ENCODE results near the gene PTBP3.

Gene PTBP3

GRCh38 chr9:112360047-112360804, 26.8 kb upstream of the PTBP3 start:
- no peak for DNase-seq

DNA sequence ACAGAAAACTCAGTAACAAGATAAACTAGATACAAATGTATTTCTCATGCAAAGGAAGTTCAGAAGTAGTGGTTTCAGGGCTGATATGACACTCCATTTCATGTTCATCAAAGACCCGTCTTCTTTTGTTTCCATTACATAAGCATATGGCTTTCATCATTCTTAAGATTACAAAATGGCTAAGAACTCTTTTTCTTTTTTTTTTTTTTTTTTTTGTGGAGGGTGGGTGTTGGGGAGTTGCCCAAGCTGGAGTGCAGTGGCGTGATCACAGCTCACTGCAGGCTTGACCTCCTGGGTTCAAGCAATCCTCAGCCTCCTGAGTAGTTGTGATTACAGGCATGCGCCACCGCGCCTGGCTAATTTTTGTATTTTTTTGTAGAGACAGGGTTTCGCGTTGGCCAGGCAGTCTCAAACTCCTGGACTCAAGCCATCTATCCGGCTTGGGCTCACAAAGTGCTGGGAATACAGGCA, 22.0 kb upstream of the PTBP3 start:
- DNase-seq = no peak

GRCh38 chr9:112354081-112354743, 20.8 kb upstream of the PTBP3 start:
- no peak for DNase-seq

DNA sequence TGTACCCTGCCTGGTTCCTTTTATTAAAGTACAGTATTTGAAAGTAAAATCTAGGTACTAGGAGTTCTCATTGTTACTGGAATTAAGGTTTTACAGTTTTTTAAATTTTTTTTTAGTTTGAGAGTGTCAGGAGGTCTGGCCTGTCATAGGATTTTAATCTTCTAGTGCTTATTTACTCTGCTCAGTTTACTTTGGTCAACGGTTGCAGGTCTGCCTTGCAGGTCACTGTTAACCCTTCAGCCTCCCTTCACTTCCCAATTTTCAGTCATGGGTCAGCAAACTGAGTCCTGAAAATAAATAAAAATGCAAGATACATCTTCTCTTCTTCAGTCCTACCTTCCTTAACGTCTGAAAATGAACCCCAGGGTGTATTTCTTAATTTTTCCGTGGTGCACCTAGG, 18.8 kb upstream of the PTBP3 start:
- DNase-seq = no peak

DNA sequence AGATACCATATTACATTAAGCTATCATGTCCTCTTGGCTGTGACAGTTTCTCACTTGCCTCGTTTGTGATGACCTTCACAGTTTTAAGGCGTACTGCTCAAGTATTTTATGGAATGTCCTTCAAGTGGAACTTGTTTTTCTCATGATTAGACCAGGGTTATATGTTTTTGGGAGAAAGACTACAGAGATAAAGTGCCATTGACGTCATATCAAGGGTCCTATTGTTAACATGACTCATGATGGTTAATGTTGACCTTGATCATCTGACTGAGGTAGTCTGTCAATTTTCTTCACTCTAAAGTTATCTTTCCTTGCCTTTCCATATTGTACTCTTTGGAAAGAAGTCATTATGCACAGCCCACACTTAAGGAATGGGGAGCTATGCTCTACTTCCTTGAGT, 17.8 kb upstream of the PTBP3 start:
- DNase-seq = no peak

DNA sequence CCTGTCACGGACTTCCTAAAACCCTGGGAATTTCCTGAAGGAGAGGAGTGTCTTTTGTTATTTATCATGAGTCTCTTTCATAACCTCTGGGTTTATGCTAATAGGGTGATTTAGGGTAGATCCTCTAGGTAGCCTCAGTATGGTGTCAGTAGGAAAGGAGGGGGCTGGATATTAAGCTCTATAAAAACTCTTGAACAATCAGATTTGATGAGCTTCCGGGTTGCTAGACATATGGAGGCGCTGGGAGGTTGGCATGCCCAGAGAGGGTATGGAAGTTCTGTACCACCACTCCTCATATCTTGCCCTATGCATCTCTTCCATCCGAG, 15.6 kb upstream of the PTBP3 start:
- DNase-seq = no peak

DNA sequence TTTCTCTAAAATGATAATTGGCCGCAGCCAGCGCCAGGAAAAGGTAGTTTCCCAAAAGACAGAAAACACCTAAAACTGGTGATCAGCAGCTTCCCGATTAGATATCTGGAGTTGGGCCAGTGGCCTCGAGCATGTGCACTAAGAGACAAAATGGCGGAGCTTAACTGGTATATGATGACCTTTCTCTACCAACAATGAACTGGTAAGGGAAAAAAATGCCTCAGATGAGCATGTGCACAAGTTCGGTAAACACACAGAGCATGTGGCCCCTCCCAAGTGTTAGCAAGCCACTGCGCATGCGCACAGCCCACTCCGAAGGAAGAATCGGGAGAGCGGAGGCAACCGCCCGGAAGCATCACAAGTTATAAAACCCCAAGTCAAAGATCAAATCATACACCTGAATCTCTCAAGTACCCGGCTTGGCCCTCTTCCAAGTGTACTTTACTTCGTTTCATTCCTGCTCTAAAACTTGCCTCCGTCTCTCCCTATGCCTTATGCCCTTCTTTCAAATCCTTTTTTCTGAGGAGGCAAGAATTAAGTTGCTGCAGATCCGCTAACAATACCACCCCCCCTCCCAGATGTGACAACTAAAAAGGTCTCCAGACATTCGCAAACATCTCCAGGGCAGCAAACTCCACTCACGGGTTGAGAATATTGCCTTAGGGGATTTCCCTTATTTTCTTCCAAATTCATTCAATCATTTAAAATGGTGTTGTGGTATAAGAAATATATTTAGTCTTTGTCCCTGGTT, 15.0 kb upstream of the PTBP3 start:
- peak; percentile 53 for DNase-seq

DNA sequence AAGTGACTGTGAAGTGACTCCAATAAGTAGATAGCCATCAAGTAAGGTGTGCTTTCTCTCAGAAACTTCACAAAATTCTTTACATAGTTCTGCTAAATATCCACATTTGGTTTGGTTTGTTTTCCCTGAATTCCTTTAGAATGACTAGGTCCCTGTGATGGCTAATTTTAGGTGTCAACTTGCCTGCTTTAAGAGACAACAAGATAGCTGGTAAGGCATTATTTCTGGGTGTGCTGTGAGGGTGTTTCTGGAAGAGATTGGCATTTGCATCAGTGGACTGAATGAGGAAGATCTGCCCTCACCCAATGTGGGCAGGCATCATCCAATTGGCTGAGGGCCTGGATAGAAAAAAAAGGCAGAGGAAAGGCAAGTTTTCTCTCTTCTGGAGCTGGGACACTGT, 8.3 kb upstream of the PTBP3 start:
- no peak for DNase-seq

DNA sequence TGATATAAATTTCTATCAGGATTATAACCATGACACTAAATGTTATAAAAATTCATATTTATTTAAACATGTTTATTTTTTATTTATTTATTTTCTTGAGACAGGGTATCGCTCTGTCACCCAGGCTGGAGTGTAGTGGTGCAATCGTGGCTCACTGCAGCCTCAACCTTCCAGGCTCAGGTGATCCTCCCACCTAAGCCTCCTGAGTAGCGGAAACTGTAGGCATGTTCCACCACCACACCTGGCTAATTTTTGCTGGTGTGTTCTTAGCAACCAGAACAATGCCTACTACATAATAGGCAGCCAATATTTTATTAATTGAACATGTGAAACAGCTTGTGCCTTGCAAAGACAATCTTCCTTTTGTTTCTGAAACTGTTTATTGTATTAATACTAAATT, 6.5 kb upstream of the PTBP3 start:
- DNase-seq = no peak

DNA sequence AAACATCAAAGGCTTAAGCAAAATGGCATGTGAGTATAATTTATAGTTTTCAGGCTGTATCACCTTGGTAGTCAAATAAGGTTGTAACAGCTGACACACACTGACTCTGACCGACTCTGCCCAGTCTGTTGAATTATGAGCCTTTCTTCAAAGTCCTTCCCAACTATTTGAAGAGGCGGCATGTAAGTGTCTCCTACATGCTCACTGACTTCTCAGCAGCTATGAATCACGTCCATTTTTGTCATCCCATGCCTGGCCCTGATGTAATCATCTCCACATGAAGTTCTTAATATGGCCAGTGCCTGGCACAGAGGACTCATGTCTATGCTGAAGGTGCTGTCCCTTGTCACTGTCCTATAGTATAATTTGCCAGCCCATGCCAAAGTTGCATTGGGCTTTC, 5.1 kb upstream of the PTBP3 start:
- no peak for DNase-seq

DNA sequence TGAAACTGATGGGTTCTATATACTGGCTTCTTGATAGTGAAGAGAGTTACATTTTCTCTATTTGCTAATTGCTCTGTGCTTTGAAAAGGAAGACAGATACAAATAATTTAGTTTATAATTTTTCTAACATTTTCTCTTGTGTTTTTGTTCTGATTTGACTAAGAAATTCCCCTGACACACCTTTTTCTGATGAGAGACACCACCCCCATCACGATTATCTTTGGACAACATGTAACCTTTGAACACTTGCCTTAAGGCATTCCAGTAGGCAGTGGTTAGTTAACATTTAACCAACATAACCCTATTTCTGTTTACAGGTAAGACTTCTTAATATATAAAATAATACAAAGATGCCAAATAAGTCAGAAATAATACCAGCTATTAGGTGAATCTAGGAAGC, 4.1 kb upstream of the PTBP3 start:
- no peak for DNase-seq

DNA sequence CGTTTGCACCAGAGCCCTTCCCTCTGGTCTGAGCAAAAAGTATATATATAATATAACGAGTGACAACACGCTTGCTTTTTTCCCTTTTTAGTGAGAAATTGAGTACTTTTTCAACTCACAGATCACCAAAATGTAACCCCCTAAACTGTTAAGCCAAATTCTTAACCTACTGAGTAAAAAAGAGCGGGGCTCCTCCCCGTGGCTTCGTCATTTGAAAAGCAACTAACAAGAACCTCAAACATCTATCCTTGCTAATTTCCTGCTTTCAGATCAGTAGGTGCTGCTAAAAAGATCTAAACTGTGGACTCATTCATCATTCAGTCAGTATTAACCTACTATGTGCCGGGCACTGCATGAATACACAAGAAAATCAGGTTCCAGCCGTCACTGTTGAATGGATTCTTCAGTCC, 1.0 kb upstream of the PTBP3 start:
- DNase-seq = no peak

GRCh38 chr9:112333639-112334431, 416 bp upstream of the PTBP3 start:
- peak; percentile 92 for DNase-seq

DNA sequence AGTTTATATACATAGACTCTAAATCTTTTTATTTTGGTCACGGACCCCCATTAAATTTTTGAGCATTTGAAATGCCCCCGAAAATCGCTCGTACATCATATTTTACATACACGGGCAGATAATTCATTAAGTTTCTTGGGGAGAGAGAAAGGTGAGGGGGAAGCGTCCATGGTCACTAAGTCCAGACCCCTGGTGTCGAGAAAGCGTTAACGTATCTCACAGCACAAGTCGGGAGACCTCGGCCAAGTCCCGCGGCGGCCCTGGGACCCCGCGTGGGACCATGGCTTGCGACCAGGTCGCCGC, 794 bp downstream of the PTBP3 start:
- DNase-seq = no peak

DNA sequence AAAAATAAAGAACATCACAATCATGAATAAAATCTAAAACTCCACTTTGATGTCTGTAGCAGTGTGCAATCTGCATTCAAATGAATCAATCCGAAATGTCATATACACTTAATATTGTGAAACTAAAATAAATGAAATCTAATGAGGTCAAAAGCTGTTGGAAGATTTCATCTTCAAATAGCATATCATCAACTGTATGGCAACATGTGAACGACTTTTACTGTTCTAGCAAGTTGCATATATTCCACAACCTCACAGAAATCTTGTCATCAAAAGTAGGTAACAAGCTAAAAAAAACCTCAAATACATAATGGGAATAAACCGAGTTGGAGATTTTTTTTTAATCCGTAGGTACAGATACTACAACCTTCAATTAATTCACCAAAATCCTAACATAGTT, 1.2 kb downstream of the PTBP3 start:
- DNase-seq = no peak

DNA sequence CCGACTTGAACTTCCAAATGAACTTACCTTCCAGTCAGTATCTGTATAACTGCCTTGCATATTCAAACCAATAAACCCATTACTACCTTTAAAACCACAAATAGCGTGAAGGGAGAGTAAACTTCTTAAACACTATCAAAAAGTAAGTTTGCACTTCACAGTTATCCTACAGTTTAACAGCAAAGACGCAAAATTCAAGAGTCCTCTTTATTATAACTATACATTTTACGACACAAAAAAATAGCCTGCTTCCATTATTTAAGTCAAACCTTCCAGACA, 1.8 kb downstream of the PTBP3 start:
- no peak for DNase-seq

DNA sequence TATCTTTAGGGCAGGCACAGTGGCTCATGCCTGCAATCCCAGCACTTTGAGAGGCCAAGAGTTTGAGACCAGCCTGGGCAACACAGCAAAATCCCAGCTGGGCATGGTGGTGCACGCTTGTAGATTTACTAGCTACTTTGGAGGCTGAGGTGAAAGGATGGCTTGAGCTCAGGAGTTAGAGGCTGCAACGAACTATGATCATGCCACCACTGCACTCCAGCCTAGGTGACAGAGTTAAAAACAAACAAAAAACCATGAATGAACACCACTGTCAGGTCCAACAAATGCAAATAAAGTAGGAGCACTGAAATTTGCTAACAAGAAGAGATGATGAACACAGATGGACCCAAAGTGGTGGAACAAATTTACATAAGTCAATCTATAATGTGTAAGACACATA, 4.9 kb downstream of the PTBP3 start:
- no peak for DNase-seq

GRCh38 chr9:112327718-112328450, 5.5 kb downstream of the PTBP3 start:
- DNase-seq = no peak

- DNase-seq = no peak
Measured at GRCh38 chr9:112326194-112326593, 7.2 kb downstream of the PTBP3 start.

- DNase-seq = no peak
Measured at GRCh38 chr9:112325600-112325999, 7.8 kb downstream of the PTBP3 start.

DNA sequence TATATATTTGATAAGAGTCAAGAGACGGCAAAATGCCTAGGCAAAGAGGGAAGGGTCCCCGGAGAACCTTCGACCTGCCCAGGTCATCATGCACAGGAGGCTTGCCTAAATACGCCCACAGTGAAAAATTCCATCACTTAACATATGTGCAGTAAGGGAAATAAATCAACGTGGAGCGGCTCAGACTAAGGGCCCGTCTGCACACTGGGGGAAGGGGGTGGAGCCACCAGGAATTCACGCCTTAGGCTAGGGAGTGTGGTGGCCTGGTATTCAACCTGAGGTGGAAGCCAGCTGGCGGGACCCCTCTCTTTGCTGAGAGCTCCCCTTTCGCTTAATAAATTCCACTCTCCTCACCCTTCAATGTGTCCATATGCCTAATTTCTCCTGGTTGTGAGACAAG, 8.3 kb downstream of the PTBP3 start:
- DNase-seq = no peak

DNA sequence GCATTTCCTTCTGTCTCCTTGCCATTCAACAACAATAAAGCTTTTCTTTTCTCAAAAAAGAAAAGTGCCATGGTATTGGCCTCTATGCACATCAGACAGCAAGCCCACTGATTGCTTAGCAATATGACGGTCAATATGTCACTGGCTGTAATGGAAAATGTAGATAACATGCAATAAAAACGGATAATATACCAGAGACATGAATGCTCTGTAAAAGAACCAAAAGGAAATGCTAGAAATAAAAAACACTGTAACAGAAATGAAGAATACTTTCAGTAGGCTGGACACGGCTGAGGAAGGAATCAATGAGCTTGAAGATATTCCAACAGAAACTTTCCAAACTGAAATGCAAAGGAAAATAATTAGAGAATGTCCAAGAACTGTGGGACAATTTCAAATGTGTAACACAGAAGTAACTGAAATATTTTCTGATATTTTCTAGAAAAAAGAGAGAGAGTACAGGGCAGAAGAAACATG, 10.0 kb downstream of the PTBP3 start:
- DNase-seq = no peak

All from COR-L47 (cell line).